Activated naive CD8-positive, alpha-beta T cell treated with anti-CD3 and anti-CD28 coated beads, Interleukin-2, amount 50 U/mL, for 16 hours (primary cell): ENCODE data around the gene USP47.
A peak's percentile ranks its signal among the peaks of the same experiment; 100 is the strongest.
"Not testable (repeated sequence)": the region's sequence is repeated elsewhere in the genome, so short reads cannot be mapped to it uniquely, and the experiment has no call there.

ENCODE experiments used
- DNase-seq: peaks from one replicate; pipeline ENCODE4 v3.0.0-alpha.2; 2020; ENCODE audit warnings: low read depth, low spot score

Gene USP47

GRCh38 chr11:11827272-11827671 lies 14.5 kb upstream of the USP47 start:
- no peak for DNase-seq

- DNase-seq = not testable (repeated sequence)
Measured at GRCh38 chr11:11831406-11831805, 10.4 kb upstream of the USP47 start.

- DNase-seq = no peak
Measured at GRCh38 chr11:11836676-11837231, 5.0 kb upstream of the USP47 start.

- DNase-seq = no peak
Measured at GRCh38 chr11:11839718-11840117, 2.1 kb upstream of the USP47 start.

GRCh38 chr11:11841116-11841722 lies 553 bp upstream of the USP47 start:
- DNase-seq = no peak

- DNase-seq = peak; percentile 7
Measured at GRCh38 chr11:11842421-11843008, 743 bp downstream of the USP47 start.

GRCh38 chr11:11843211-11843621 lies 1.4 kb downstream of the USP47 start:
- no peak for DNase-seq

GRCh38 chr11:11843642-11844041 lies 1.9 kb downstream of the USP47 start:
- DNase-seq = no peak

- no peak for DNase-seq
Measured at GRCh38 chr11:11844272-11844671, 2.5 kb downstream of the USP47 start.

GRCh38 chr11:11845071-11845470 lies 3.3 kb downstream of the USP47 start:
- no peak for DNase-seq

- DNase-seq = no peak
Measured at GRCh38 chr11:11845551-11845950, 3.8 kb downstream of the USP47 start.

- no peak for DNase-seq
Measured at GRCh38 chr11:11847082-11847481, 5.3 kb downstream of the USP47 start.

GRCh38 chr11:11848891-11849746 lies 7.3 kb downstream of the USP47 start:
- peak; percentile 11 for DNase-seq

- no peak for DNase-seq
Measured at GRCh38 chr11:11850668-11851067, 8.9 kb downstream of the USP47 start.

GRCh38 chr11:11856638-11857037 lies 14.9 kb downstream of the USP47 start:
- DNase-seq = no peak

GRCh38 chr11:11857769-11858168 lies 16.0 kb downstream of the USP47 start:
- no peak for DNase-seq

- no peak for DNase-seq
Measured at GRCh38 chr11:11858676-11859075, 16.9 kb downstream of the USP47 start.

GRCh38 chr11:11860103-11860979 lies 18.6 kb downstream of the USP47 start:
- DNase-seq = no peak

GRCh38 chr11:11862999-11863398 lies 21.2 kb downstream of the USP47 start:
- no peak for DNase-seq

- no peak for DNase-seq
Measured at GRCh38 chr11:11864332-11864731, 22.6 kb downstream of the USP47 start.

- DNase-seq = no peak
Measured at GRCh38 chr11:11864803-11865202, 23.0 kb downstream of the USP47 start.
